WI38 (cell line): ENCODE results near the gene NAV2.

Source experiments
- H3K4me3 ChIP-seq: 2 replicates; pipeline ENCODE4 v1.5.1; 2011; ENCODE audit warnings: low read depth, mild to moderate bottlenecking, control low read depth, low read length
- TF ChIP-seq, protein P1 (sequence below): IDR thresholded peaks from 2 replicates; pipeline ENCODE4 v1.5.1; 2012; ENCODE audit warnings: low read depth, mild to moderate bottlenecking, control low read depth, low read length

The NAV2 gene

DNA sequence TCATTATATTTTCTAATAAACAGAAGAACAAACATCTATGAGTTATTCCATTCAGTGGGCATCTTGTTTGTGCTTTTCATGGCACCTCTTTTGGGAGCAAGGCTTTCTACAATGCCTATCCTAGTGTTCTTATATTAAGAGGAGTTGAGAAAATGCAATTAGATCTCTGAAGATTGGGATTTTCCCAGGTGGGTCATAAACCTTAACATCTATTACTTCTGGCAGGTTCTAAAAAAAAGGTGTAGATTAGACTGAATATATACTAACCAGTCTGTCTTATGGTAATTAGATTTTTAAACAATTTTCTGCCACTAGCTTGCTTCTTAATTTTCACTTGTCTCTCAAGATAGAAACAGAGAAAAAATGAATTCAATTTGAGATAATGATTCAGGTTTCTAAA lies 128.3 kb downstream of the NAV2 start:
- TF ChIP-seq, protein P1, sequence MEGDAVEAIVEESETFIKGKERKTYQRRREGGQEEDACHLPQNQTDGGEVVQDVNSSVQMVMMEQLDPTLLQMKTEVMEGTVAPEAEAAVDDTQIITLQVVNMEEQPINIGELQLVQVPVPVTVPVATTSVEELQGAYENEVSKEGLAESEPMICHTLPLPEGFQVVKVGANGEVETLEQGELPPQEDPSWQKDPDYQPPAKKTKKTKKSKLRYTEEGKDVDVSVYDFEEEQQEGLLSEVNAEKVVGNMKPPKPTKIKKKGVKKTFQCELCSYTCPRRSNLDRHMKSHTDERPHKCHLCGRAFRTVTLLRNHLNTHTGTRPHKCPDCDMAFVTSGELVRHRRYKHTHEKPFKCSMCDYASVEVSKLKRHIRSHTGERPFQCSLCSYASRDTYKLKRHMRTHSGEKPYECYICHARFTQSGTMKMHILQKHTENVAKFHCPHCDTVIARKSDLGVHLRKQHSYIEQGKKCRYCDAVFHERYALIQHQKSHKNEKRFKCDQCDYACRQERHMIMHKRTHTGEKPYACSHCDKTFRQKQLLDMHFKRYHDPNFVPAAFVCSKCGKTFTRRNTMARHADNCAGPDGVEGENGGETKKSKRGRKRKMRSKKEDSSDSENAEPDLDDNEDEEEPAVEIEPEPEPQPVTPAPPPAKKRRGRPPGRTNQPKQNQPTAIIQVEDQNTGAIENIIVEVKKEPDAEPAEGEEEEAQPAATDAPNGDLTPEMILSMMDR, result no peak
- no peak overlapping the region for H3K4me3 ChIP-seq

DNA sequence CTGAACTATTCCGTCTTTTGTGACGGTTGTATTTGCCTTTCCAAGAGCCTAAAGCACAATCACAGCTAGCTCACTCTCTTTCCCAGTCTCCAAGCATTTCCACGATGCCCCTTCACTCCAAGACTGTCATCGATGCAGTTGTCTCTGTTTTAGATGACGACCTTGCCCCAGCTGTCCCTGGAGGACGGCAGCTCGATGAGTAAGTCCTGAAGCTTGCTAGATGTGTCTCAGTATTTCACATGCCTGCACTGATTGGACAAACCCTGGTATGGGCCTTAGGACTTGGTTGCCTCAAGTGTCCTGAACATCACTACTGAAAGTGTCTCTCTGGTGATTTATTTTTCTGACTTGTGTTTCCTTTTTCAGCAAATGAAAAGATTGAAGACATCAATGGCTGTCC lies 129.9 kb downstream of the NAV2 start:
- H3K4me3 ChIP-seq, result no peak overlapping the region
- TF ChIP-seq, protein P1, result no peak

DNA sequence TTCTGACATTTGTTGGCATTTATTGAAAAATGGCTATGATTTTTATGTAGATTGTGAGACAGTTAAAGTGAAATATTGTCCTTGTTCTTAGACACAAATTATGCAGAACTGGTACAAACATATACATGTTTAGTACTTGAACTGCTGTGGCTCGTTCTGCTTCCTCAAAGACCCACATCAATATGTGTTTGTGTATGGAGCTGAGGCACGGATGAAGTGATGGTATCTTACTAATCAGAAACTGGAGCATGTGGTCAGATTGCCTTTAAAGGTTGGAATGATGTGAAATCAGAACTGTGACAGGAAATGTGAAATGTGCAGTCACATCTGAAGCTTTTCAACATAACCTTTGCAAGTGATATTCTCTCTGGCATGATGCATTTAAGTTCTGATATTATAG lies 130.4 kb downstream of the NAV2 start:
- TF ChIP-seq, protein P1, result no peak
- no peak overlapping the region for H3K4me3 ChIP-seq

DNA sequence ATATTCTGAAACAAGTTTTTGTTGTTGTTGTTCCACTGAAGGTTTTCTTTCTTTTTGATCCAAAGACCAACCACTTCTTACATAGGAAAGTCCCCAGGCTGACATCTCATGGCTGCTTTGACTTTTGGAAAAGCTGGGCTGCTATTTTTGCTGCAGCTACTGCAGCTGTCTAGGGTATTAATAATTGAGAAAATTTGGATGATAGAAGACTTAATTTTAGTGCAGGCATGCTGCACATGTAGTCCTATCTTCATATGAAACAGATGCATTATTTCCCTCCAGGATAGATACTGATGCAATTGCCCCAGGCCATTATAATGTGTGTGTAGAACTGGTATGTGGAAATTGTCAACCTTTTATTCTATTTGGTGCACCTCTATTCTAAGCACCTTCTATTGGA lies 131.4 kb downstream of the NAV2 start:
- no peak overlapping the region for H3K4me3 ChIP-seq
- TF ChIP-seq, protein P1, result no peak

DNA sequence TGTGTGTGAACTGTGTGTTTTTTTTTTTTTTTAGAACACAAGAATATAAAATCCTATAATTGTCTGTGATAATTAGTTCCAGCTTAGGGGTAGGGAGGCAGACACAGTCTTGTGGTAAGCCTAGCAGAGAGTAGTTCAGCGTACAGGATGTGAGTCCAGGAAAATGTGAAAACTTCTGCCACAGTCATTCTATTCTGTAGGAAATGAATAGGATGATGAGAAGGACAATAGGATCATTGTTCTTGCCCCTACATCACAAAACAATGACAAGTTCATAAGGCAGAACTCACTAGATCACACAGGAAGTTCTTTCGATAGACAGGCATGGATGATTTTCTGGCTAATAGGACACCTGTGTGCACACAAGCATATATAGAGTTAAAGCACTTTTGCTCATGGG lies 132.2 kb downstream of the NAV2 start:
- TF ChIP-seq, protein P1, result no peak

DNA sequence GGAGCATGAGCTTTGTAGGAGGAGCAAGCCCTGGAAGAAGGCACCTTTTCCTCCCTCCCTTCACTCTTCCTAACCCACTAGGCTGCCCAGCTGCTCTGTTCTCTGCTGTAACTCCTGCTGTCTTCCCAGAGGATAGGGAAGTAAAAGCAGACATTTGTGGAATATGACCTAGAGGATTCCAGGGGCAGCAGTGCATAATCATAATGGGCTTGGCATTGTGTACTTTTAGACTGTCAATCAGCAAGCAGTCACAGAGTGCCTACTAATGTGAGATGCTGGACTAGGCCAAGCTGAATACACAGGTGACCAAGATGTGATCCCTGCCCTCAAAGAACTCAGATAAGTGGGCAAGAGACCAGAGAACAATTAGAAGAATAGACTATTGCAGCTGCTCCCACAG lies 133.0 kb downstream of the NAV2 start:
- TF ChIP-seq, protein P1, result no peak
- no peak overlapping the region for H3K4me3 ChIP-seq

More for the DNA sequence above, 132.2 kb downstream of the NAV2 start:
- H3K4me3 ChIP-seq, result no peak overlapping the region

DNA sequence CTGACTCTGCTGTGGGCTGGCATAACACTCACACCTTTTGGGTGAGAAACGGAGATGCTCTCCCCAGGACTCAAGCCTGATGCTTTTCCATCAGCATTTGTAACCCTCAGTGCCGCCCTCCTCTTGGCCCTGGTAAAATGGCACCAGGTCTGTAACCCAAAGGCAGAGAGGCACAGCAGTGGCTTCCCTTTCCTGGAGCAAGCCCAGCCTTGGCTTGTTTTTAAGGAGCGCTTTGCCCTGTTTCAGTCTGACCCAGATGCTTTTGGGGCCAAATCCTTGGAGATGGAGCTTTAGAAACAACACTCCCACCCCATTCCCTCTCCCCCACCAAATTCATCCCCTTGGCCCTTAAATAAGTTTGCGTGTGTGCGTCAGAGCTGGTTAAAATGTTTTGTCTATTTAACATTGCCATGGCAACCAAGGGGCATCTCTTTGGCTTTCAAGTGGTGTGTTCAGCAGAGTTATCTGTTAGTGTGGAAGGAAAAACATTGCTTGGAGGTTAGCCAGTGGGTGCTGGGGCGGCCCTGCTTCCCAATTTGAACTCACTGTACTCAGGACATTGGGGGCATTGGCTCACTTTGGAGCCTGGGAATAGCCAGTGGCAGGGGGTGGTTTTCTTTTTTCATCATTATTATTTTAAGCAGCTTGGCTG lies 134.1 kb downstream of the NAV2 start:
- H3K4me3 ChIP-seq, result no peak overlapping the region
- TF ChIP-seq, protein P1, result no peak
